Muscle of arm (tissue), 14 donors: Measurements from ENCODE around the gene MBNL3. TPM values are rescaled to one million over a fixed set of nuclear protein-coding genes. Genes with fewer than 3 reads are reported as not detected.
A peak's percentile ranks its signal among the peaks of the same experiment; 100 is the strongest.

Source experiments
- DNase-seq: peaks from one replicate; pipeline ENCODE4 v3.0.0-alpha.2; 2013
- long read RNA-seq, 11 donors: transcript quantifications; one replicate each; lab custom pipeline, GENCODE V29; 2026
- polyA plus RNA-seq, 12 donors: library from polyadenylated mRNA; unstranded; fragments of 120-200 nt; gene quantifications; one replicate each; pipeline ENCODE4 v1.2.1, GENCODE V29; 2013; ENCODE audit not compliant: insufficient read length in 12 of 12

The MBNL3 gene, protein sequence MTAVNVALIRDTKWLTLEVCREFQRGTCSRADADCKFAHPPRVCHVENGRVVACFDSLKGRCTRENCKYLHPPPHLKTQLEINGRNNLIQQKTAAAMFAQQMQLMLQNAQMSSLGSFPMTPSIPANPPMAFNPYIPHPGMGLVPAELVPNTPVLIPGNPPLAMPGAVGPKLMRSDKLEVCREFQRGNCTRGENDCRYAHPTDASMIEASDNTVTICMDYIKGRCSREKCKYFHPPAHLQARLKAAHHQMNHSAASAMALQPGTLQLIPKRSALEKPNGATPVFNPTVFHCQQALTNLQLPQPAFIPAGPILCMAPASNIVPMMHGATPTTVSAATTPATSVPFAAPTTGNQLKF
- 10 to 100 TPM in 11 of 12 donors, not detected in 1; 11.5 to 31.4 (median 15.2) TPM for polyA plus RNA-seq
- long read RNA-seq, donor 1 = 0 reads
- long read RNA-seq, donor 2 = 0 reads
- long read RNA-seq, donor 3 = 0 reads
- long read RNA-seq, donor 4 = 0 reads
- long read RNA-seq, donor 5 = 0 reads
- long read RNA-seq, donor 6 = 0 reads
- long read RNA-seq, donor 7 = 0 reads
- long read RNA-seq, donor 8 = 0 reads
- long read RNA-seq, donor 9 = 0 reads
- long read RNA-seq, donor 10 = 0 reads
- long read RNA-seq, donor 11 = 0 reads

DNA sequence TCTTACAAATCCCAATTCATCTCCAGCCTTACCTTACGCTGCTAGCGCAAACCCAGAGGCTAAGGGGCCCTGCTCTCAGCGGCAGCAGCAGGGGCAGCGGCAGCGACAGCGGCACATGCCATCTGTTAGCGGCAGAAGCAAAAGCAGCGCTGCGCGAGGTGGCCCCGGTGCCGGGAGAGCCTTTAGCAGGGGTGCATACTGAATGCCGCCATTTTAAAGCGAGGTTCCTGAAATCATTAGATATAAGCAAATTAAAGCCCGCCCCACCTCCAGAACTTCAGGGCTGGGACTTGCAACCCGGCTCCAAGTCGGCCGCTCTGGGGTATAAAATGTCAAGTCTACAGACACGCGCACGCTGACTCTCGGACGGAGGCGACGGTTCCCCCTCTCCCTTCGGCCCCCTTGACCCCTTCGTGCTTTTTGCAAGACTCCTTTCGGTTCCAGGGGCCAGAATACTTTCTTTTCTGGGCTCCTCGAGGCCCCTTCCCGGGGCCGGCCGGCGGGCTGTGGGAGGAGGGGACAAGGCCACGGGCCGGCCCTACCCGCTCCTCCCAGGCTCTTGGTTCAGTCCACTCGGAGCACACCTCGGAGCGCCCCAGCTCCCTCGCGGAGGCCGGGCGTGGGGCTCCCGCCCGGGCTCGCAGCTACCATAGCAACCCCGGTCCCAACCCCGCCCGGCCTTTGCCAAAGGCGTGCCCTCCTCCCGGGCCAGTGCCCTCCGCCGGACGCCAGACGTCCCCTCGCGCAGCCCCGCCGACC is at the start of gene MBNL3:
Gene MBNL3 (minus strand): TSS at position 220 of the 759 bp plus-strand sequence. CDS start 49,427 bp downstream, outside the sequence.
- DNase-seq = peak; percentile 60

DNA sequence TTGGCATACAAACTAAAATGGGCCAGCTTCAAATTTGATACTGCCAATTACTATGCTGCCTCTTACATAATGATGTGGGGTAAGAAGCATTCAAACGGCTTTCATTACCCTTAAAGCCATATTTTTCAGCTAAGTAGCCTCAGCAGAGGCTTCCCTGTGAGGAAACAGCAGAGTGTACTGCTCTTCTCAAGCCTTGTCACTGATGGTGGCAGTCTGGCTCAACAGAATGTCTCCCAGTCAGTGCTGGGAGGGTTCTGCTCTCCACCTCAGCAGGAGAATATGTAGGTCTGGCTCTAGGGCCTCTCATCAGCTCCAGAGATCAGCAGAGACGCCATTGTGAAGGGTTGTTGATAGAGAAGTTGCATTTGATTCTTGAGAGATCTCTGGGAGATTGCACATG is 44.6 kb upstream of the MBNL3 start:
- no peak for DNase-seq

DNA sequence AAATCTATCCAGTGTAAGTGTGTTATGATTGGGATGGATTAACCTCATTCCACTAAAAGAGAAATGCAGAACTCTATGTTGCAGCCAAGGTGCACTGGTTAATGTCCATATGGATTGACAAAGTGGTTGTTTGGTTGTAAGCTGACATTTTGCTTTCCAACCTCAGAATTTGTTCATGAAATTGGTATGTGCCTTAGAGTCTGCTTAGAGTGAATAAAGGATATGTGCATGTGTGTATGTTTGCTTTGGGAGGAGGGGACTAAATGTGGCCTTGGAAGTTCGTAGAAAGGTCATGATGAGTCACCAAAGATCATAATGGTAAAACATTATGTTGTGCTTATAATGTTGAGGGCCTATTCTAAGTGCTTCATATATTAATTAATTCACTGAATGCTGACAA is 44.1 kb upstream of the MBNL3 start:
- DNase-seq = no peak

DNA sequence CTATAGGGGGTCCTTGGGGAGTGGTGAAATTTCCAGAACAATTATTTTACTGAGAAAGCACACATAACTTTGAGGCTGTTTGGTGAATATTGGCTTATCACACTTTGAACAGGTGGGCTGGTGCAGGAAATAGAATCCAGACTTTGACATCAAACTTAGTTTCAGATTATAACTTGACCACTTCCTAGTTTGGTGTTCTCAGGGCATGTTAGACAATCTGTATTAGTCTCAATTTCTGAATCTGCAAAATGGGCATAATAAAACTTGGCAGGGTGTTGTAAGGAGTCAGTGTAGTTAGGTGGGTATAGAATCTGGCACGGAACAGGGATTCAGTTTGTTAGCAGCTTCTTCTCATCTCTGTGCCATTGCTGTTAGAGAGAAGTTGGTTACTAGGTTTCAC is 43.3 kb upstream of the MBNL3 start:
- DNase-seq = no peak

DNA sequence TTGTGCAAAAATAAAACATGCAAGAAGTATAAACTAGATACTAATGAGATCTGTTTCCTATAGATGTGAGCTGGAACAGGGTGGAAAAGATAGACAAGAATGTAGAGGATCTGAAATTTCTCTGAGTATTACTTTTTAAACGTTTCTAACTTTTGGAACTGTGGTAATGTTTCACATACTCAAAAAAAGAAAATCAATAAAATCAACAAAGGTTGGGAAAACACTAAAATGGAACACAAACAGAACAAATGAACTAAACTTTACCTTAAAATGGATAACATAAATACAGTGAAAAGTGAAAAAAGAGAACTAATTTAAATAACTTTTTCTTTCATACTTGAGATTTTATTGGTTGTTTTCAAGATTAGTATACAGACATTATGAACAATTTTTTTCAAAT is 32.0 kb upstream of the MBNL3 start:
- no peak for DNase-seq

DNA sequence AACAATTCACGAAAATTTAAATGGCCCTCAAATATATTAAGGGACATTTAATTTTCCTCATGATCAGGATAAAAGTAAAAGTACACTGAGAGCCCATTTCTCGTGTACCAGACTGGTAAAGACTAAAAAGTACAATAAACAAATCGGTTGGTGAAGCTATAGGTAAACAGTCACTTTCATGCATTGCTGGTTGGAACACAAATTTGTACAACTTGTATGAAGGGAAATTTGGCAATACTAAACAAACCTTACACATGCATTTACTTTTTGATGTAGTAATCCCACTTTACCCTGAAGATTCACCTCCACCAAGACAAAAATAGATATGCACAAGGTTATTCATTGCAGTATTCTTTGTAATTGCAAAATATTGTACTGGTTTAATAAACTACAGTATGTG is 31.4 kb upstream of the MBNL3 start:
- DNase-seq = no peak

DNA sequence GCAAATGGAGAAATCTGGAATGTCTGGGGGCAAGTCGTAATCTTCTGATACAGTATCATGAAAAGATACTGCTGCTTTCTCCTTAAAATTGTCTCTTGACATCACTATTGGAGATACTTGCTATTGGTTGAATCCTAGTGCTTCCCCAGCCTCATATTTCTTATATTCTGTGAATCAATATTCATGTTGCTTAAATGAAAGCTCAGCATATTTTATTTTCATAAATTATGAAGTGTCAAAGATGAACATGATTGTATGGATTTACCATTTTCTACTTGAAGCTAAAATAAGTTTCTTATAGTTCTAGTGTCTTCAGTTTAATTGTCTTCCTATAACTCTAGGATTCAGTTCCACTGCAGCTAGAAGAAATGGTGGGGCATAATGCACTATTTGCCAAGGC is 29.6 kb upstream of the MBNL3 start:
- no peak for DNase-seq

DNA sequence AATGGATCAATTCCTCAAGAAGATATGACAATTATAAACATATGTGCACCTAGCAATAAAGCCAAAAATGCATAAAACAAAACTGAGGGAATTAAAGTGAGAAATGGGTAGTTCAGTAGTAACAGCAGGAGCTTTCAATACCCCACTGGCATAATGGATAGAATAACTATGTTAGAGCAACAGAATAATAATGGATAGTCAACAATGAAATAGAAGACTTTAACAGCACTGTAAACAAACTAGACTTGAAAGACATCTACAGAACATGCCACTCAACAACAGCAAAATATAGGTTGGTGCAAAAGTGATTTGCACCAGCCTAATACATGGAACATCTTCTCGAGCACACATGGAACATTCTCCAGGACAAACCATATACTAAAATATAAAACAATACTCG is 20.0 kb upstream of the MBNL3 start:
- no peak for DNase-seq

DNA sequence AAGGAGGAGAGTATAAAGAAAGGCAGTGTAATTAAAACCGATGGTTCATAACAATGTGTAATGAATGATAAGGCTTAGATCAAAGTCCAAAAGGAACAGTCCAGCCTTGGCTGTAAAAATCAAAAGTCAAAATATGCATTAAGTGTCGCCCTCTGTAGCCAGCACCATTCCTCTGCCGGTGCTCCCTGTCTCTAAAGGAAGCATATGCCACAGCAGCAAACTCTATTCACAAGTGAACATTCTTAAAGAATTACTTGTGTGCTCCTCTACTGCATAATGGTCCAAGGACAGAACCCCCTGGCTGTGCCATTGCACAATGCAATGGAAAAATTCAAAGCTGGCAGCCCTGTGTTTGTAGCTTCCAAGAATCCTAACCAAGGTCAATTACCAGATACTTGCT is 16.3 kb upstream of the MBNL3 start:
- no peak for DNase-seq

DNA sequence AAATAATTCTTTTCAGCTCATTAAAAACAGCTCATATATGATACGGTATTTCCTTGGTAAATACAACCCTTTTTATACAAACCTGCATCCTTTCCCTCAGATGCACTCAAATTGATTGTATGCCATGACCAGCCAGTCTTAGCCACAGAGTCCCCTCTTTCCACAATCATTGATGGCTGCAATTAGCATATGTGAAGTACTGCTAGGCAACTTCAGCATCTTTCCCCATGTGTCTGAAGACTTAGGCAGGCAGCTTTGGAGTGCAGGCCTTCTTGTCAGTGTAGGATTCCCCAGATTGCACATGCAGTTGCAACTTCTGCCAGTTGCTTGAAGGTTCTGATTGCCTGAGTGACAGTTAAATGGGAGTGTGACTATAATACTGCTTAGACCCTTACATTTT is 15.6 kb upstream of the MBNL3 start:
- DNase-seq = no peak

DNA sequence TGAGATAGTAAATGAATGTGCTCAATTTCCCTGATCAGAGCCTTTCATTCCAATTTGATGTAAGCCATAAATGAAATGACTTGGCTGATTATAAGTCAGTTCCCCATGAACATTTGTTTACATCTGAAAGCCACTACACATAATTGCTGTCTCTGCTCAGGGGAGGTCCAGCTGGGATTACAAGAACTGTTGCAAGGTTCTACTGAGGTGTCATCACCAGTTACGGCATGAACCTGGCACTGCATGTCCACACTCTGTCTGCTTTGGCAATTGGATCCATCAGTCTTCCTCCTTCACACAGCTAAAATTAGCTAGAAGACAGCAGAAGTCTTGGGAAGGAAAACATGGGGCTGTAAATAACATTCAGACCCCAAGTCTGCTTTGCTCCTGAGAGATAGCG is 12.8 kb upstream of the MBNL3 start:
- DNase-seq = no peak

DNA sequence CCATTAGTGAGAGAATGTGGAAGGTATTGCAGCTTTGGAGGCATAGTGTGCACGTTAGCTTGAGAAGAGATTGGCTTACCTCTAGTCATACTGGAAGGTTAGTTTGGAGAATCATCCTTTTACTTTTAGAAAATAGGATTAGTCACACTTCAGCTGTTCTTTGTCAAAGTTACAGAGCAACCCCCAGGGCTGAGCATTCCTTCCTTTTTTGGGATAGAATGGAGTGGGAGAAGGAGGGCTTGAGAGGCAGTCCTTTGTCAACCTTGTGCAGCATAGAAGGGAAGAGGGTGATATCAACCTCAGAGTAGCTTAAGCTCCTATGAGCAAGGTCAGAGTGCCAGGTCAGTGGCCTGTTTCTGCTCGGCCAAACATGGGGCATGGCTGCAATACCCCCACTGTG is 8.6 kb upstream of the MBNL3 start:
- no peak for DNase-seq

DNA sequence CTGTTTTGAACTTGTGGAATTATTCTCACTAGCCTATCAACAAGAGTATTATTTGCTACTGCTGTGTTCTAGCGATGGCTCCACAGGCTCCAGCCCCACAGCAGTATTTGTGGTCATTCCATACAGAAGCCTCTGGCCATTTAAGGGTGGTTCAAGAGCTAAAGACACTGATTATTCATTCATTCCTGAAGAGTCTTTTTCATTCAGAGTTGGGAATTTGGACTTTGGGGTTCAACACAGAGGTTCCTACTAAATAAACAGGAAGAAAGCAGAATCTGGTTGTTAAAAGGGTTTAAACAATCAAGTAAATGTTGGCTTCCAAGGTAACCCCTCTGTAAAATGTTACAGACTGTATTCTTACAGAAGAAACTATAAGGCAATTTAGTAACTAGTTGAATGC is 4.3 kb upstream of the MBNL3 start:
- DNase-seq = no peak

DNA sequence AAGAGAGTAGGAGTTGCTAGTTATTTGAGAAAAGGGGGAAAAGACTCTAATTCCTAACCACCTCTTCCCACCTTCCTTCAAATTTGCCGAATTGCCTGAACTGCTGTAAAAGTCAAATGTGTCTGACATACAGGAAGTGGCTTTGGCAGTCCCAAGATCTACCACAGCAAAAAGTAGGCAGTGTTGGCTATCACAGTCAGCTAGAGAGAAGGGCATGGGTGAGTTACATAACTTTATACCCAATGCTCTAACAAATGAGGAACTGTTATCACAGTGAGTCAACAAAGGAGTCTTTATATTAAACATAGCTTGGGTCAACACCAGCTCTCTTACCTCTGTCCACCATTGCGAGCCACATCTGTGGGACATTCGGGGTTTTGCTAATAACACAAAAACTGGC is 2.4 kb upstream of the MBNL3 start:
- DNase-seq = no peak

DNA sequence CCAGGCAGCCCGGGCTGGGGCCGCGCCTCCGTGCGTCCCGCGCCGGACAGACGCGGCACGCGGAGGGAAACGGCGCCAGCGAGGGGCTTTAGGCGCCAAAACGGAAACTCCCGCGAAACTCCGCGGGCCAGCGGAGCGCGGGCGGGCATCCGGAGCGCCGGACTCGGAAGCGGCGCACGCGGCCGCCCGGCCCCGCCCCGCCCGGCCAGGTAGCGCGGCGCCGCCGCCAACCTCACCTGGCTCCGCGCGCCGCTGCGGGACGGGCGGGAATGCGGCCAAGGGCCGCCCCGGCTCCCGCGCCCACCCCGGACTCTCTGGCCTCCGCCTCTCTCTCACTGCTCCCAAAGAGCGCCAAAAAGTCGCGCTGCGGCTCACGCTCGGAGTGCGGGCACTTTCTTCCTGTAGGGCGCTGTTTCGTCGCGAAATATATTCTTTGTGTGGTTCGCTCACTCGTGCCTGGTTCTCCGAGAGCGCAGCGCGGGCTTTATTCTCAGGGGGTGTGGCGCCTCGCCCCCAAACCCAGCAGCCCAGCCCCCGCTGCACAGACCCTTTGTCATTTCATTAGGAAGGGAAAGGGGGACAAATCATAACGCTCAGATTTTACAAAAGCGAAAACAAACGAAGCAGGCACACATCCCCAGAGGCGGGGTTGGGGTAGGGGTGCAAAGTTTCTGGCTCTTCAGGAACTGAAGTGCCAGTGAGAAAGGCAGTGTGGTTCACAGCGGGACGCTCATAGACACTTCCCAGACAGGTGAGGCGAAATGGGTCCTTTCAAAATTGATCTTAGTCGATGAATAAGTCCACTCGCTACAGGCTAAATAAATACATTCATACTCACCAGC is 961 bp upstream of the MBNL3 start:
- peak; percentile 35 for DNase-seq

DNA sequence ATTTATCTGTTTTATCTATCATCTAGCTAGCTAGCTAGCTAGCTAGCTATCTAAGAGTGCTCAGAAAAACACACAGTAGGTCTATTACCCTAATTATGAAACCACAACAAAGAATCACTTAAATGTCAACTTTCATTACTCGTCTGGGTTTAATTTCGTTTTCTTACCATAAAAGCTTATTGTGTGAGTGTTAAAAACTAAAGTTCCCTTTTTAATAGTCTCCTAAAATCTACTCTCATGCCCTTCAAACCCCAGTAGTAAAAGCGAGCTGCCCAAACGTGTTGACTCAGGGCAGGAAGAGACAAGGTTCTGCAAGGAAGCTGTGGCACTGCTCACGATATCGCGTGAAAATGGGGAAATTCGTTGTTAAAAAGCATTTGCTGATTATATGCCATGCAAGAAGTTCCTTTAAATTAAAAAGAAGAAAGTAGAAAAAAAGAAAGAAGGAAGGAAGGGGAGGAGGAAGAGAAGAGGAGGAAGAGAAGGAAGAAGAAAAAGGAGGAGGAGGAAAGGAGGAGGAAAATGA is 595 bp downstream of the MBNL3 start:
- DNase-seq = peak; percentile 24

DNA sequence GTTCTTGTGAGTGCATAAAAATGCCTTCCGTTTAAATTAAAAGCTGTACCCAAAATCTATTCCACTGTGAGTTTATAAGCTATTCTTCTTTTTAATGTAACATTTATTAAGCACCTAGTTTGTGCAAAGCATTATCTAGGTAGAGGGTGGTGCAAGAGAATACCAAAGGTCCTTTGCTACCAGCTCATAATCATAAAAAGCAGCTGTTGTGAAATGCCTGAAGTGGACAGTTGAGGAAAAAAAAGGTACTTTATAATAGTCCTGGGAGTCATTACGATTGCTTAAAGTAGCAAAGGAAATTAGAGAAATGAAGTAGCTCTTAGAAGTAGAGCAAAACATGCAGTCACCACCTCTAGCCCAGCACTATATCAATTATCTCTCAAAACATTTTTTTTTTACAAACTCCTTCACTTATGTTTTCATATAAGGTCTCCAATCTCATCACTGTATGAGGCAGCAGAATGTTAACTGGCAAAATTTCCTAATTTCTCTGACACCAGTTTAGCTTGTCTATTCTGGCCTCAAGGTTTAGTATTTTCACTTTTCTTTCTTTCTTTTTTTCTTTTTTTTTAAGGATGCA is 2.1 kb downstream of the MBNL3 start:
- DNase-seq = no peak

DNA sequence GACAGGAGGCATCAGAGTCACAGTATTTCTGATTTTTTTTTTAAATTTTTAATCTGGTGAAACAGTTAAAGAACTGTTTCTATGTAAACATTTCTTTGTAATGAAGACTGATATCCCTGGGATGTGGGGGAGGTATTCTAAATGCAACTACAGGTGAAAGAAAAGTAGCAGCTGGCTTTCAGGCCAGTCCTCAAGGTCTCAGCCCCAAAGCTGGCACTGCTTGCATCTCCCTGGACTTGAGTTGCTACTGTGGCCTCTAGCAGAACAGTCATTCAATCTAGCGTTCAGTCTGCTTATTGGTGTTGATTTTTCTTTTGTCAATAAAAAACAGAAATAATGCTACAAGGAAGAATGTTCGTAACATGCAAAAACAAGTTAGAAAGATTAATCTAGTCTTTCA is 4.9 kb downstream of the MBNL3 start:
- DNase-seq = no peak

DNA sequence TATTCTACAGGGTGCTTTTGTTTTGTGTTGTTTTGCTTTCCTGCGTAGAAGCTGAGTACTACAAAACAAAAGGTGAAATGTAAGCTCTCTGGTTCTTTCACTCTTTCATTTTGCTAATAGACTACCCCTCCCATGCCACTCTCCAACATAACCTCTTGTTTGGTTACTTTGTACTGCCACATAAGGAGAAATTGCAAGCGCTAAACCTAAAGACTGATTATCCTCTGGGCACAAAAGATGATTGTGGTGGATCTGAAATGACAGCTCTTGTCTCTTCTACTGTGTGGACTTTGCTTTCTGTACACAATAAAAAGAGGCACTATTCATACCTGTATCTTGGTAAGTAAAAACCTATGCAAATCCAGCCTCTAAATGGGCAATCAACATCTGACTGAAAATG is 5.3 kb downstream of the MBNL3 start:
- DNase-seq = no peak

DNA sequence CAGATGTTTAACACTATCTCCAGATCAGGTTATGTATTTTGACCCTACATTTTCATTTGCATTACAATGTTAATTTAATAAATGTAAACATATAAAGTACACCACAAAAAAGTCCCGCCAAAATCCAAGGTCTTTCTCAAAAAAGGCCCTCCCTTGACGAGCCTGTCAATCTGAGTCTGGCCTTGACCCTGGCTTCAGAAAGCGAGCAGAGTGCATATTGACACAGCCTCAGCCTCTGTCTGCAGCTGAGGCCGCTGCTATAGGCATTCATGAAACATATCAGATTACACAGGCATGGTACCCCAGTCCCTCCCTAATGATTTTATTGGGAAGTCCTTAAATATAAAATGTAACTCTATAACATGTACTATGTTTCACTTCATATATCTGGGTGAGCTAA is 6.2 kb downstream of the MBNL3 start:
- DNase-seq = no peak

DNA sequence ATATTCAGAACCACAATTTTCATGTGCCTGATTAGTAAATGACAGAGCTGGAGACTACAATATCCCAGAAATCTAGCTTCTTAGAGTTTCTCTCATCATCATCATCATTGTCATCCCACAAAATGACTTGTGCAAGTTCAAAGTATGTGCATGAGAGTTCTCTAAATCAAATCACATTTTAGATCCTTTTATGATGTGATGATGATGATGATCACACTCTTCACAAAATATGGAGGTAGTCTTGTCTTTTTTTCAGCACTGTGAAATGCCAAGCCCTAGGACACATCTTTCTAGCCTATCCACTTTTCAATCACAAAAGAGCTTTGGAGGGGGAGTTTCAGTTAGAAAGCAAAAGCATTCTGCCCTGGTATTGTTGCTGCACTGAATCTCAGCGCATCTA is 7.4 kb downstream of the MBNL3 start:
- DNase-seq = no peak
